Progenitor cell of endocrine pancreas (in vitro differentiated cells): ENCODE data around the gene OXA1L. TPM values are rescaled to one million over a fixed set of nuclear protein-coding genes. Genes with fewer than 3 reads are reported as not detected.

Source experiments
- DNase-seq: peaks from one replicate; pipeline ENCODE4 v3.0.0; 2021; ENCODE audit warnings: low spot score; ENCODE audit not compliant: unreplicated experiment
- H3K27ac Mint-ChIP-seq: 2 replicates; pipeline ENCODE4 v1.8.0; 2021; ENCODE audit warnings: mild to moderate bottlenecking, moderate library complexity, mixed read lengths
- H3K27me3 Mint-ChIP-seq: 2 replicates; pipeline ENCODE4 v1.8.0; 2021; ENCODE audit warnings: mixed read lengths
- H3K36me3 Mint-ChIP-seq: 2 replicates; pipeline ENCODE4 v1.8.0; 2022; ENCODE audit warnings: mixed read lengths; ENCODE audit not compliant: insufficient read depth
- H3K4me1 Mint-ChIP-seq: 2 replicates; pipeline ENCODE4 v1.8.0; 2021; ENCODE audit warnings: low read depth, mixed read lengths
- H3K4me3 Mint-ChIP-seq: 2 replicates; pipeline ENCODE4 v1.8.0; 2021; ENCODE audit warnings: low read depth, mild to moderate bottlenecking, moderate library complexity, mixed read lengths
- H3K9me3 Mint-ChIP-seq: 2 replicates; pipeline ENCODE4 v1.8.0; 2021; ENCODE audit warnings: low read depth, mixed read lengths
- CTCF ChIP-seq: fragments of 200-600 bp; sonication (generic); IDR thresholded peaks from one replicate; pipeline ENCODE4 v1.5.0; 2021; ENCODE audit warnings: antibody characterized with exemption, mild to moderate bottlenecking; ENCODE audit not compliant: unreplicated experiment
- total RNA-seq: library from RNA; stranded (reverse); gene quantifications from 2 replicates; pipeline ENCODE4 v1.2.1, GENCODE V29; 2021

Gene OXA1L
- total RNA-seq, 1 donor from 2014 or later = 114 TPM

GRCh38 chr14:22769369-22769768 is 2.9 kb downstream of the OXA1L start:
- H3K27me3 Mint-ChIP-seq = no peaks in the 10 kb centered on the region
- no peak overlapping the region for H3K4me3 Mint-ChIP-seq

GRCh38 chr14:22770481-22771187 is 4.1 kb downstream of the OXA1L start:
- peaks cover 26% of the 10 kb centered on the region for H3K36me3 Mint-ChIP-seq
- peaks cover 17% of the 10 kb centered on the region for H3K4me1 Mint-ChIP-seq
- H3K9me3 Mint-ChIP-seq = no peaks in the 10 kb centered on the region
- no peaks in the 10 kb centered on the region for H3K27me3 Mint-ChIP-seq
- H3K4me3 Mint-ChIP-seq = no peak overlapping the region
- no peak for DNase-seq
- no peak for TF ChIP-seq CTCF
- H3K27ac Mint-ChIP-seq = no peak overlapping the region

More at GRCh38 chr14:22769369-22769768, 2.9 kb downstream of the OXA1L start:
- TF ChIP-seq CTCF = no peak
- H3K36me3 Mint-ChIP-seq = peaks cover 26% of the 10 kb centered on the region
- H3K27ac Mint-ChIP-seq = no peak overlapping the region
- no peaks in the 10 kb centered on the region for H3K9me3 Mint-ChIP-seq
- DNase-seq = no peak
- H3K4me1 Mint-ChIP-seq = peaks cover 17% of the 10 kb centered on the region

- H3K27me3 Mint-ChIP-seq = no peaks in the 10 kb centered on the region
- H3K36me3 Mint-ChIP-seq = peaks cover 25% of the 10 kb centered on the region
- no peak overlapping the region for H3K4me3 Mint-ChIP-seq
- TF ChIP-seq CTCF = no peak
- peaks cover 6% of the 10 kb centered on the region for H3K4me1 Mint-ChIP-seq
- H3K27ac Mint-ChIP-seq = no peak overlapping the region
- DNase-seq = no peak
- no peaks in the 10 kb centered on the region for H3K9me3 Mint-ChIP-seq
Observed at GRCh38 chr14:22772725-22773124, 6.2 kb downstream of the OXA1L start.

GRCh38 chr14:22773162-22774010 is 6.9 kb downstream of the OXA1L start:
- H3K36me3 Mint-ChIP-seq = peaks cover 25% of the 10 kb centered on the region
- H3K4me1 Mint-ChIP-seq = peaks cover 3% of the 10 kb centered on the region
- TF ChIP-seq CTCF = no peak
- H3K9me3 Mint-ChIP-seq = no peaks in the 10 kb centered on the region
- no peaks in the 10 kb centered on the region for H3K27me3 Mint-ChIP-seq
- no peak for DNase-seq
- no peak overlapping the region for H3K27ac Mint-ChIP-seq
- no peak overlapping the region for H3K4me3 Mint-ChIP-seq

GRCh38 chr14:22774011-22774706 is 7.7 kb downstream of the OXA1L start:
- Mint-ChIP-seq H3K36me3 (peaks cover 20% of the 10 kb centered on the region), H3K27ac (no peak overlapping the region), H3K4me1 (no peaks in the 10 kb centered on the region), H3K27me3 (no peaks in the 10 kb centered on the region), H3K4me3 (no peak overlapping the region), H3K9me3 (no peaks in the 10 kb centered on the region)
- DNase-seq = no peak
- TF ChIP-seq CTCF = no peak
